ENCODE results near the gene ALDH6A1.
"Not testable (repeated sequence)": the region's sequence is repeated elsewhere in the genome, so short reads cannot be mapped to it uniquely, and the experiment has no call there.

ALDH6A1 gene

GRCh38 chr14:74084277-74085046, at the start of gene ALDH6A1, which contains the start of gene LIN52:
TSS of gene ALDH6A1 (minus strand) at chr14:74084453. CDS start at chr14:74084394, 59 bp downstream.
TSS of gene LIN52 (plus strand) at chr14:74084956. CDS start at chr14:74084975, 19 bp downstream.
- Mint-ChIP-seq H3K27me3 (no peaks in the 10 kb centered on the region), H3K4me1 (ENCODE audit: low read depth) (peaks cover 40% of the 10 kb centered on the region), H3K27ac (peak within 1 kb of the TSS; percentile 100), H3K9me3 (no peaks in the 10 kb centered on the region), H3K4me3 (peak within 1 kb of the TSS; percentile 100), H3K36me3 (ENCODE audit: low read depth) (peaks cover 33% of the 10 kb centered on the region)
- peak; percentile 100 for DNase-seq

GRCh38 chr14:74127634-74128033, 43.4 kb upstream of the ALDH6A1 start:
- Mint-ChIP-seq H3K9me3 (no peaks in the 10 kb centered on the region), H3K36me3 (ENCODE audit: low read depth) (peaks cover 17% of the 10 kb centered on the region), H3K27ac (no peak overlapping the region), H3K27me3 (no peaks in the 10 kb centered on the region), H3K4me3 (no peak overlapping the region), H3K4me1 (ENCODE audit: low read depth) (no peaks in the 10 kb centered on the region)
- no peak for DNase-seq

GRCh38 chr14:74126315-74127013, 42.2 kb upstream of the ALDH6A1 start:
- peaks cover 19% of the 10 kb centered on the region for H3K36me3 Mint-ChIP-seq (ENCODE audit: low read depth)
- DNase-seq = no peak
- H3K4me1 Mint-ChIP-seq (ENCODE audit: low read depth) = no peaks in the 10 kb centered on the region

GRCh38 chr14:74125487-74125886, 41.2 kb upstream of the ALDH6A1 start:
- H3K4me3 Mint-ChIP-seq = not testable (repeated sequence)

More at GRCh38 chr14:74126315-74127013, 42.2 kb upstream of the ALDH6A1 start:
- Mint-ChIP-seq H3K27ac (no peak overlapping the region), H3K27me3 (no peaks in the 10 kb centered on the region), H3K4me3 (no peak overlapping the region), H3K9me3 (no peaks in the 10 kb centered on the region)

GRCh38 chr14:74111395-74112216, 27.4 kb upstream of the ALDH6A1 start:
- not testable (repeated sequence) for H3K4me1 Mint-ChIP-seq (ENCODE audit: low read depth); H3K4me3 Mint-ChIP-seq; H3K9me3 Mint-ChIP-seq; H3K27ac Mint-ChIP-seq; H3K27me3 Mint-ChIP-seq; DNase-seq
- peaks cover 46% of the 10 kb centered on the region for H3K36me3 Mint-ChIP-seq (ENCODE audit: low read depth)

More at GRCh38 chr14:74125487-74125886, 41.2 kb upstream of the ALDH6A1 start:
- not testable (repeated sequence) for DNase-seq; H3K4me1 Mint-ChIP-seq (ENCODE audit: low read depth); H3K27ac Mint-ChIP-seq; H3K9me3 Mint-ChIP-seq; H3K27me3 Mint-ChIP-seq
- H3K36me3 Mint-ChIP-seq (ENCODE audit: low read depth) = peaks cover 27% of the 10 kb centered on the region

GRCh38 chr14:74109369-74109768, 25.1 kb upstream of the ALDH6A1 start:
- Mint-ChIP-seq H3K36me3 (ENCODE audit: low read depth) (peaks cover 54% of the 10 kb centered on the region), H3K27me3 (no peaks in the 10 kb centered on the region)
- no peak for DNase-seq

GRCh38 chr14:74105381-74105780, 21.1 kb upstream of the ALDH6A1 start:
- no peaks in the 10 kb centered on the region for H3K27me3 Mint-ChIP-seq

More at GRCh38 chr14:74109369-74109768, 25.1 kb upstream of the ALDH6A1 start:
- Mint-ChIP-seq H3K4me1 (ENCODE audit: low read depth) (no peaks in the 10 kb centered on the region), H3K27ac (no peak overlapping the region), H3K9me3 (no peaks in the 10 kb centered on the region), H3K4me3 (no peak overlapping the region)

GRCh38 chr14:74089251-74090020, 5.2 kb upstream of the ALDH6A1 start:
- no peak overlapping the region for H3K27ac Mint-ChIP-seq
- no peak for DNase-seq
- H3K27me3 Mint-ChIP-seq = no peaks in the 10 kb centered on the region
- H3K9me3 Mint-ChIP-seq = no peaks in the 10 kb centered on the region
- H3K4me1 Mint-ChIP-seq (ENCODE audit: low read depth) = peaks cover 29% of the 10 kb centered on the region
- peaks cover 51% of the 10 kb centered on the region for H3K36me3 Mint-ChIP-seq (ENCODE audit: low read depth)
- no peak overlapping the region for H3K4me3 Mint-ChIP-seq

More at GRCh38 chr14:74105381-74105780, 21.1 kb upstream of the ALDH6A1 start:
- no peaks in the 10 kb centered on the region for H3K9me3 Mint-ChIP-seq
- DNase-seq = no peak
- no peaks in the 10 kb centered on the region for H3K4me1 Mint-ChIP-seq (ENCODE audit: low read depth)
- no peak overlapping the region for H3K27ac Mint-ChIP-seq
- H3K36me3 Mint-ChIP-seq (ENCODE audit: low read depth) = peaks cover 64% of the 10 kb centered on the region
- no peak overlapping the region for H3K4me3 Mint-ChIP-seq

GRCh38 chr14:74085828-74086227, 1.6 kb upstream of the ALDH6A1 start:
- H3K4me3 Mint-ChIP-seq = peak overlapping the region; percentile 100
- DNase-seq = no peak
- H3K36me3 Mint-ChIP-seq (ENCODE audit: low read depth) = peaks cover 36% of the 10 kb centered on the region
- peaks cover 43% of the 10 kb centered on the region for H3K4me1 Mint-ChIP-seq (ENCODE audit: low read depth)
- no peaks in the 10 kb centered on the region for H3K9me3 Mint-ChIP-seq
- H3K27ac Mint-ChIP-seq = peak overlapping the region; percentile 100
- H3K27me3 Mint-ChIP-seq = no peaks in the 10 kb centered on the region

- Mint-ChIP-seq H3K4me3 (peak overlapping the region; percentile 100), H3K36me3 (ENCODE audit: low read depth) (peaks cover 33% of the 10 kb centered on the region), H3K27ac (peak overlapping the region; percentile 100), H3K27me3 (no peaks in the 10 kb centered on the region), H3K4me1 (ENCODE audit: low read depth) (peaks cover 43% of the 10 kb centered on the region), H3K9me3 (no peaks in the 10 kb centered on the region)
- DNase-seq = no peak
Observed at GRCh38 chr14:74085047-74085637, 889 bp upstream of the ALDH6A1 start.

- DNase-seq = no peak
- Mint-ChIP-seq H3K9me3 (no peaks in the 10 kb centered on the region), H3K27ac (peak overlapping the region; percentile 100), H3K4me3 (peak overlapping the region; percentile 100), H3K27me3 (no peaks in the 10 kb centered on the region), H3K4me1 (ENCODE audit: low read depth) (peaks cover 35% of the 10 kb centered on the region), H3K36me3 (ENCODE audit: low read depth) (peaks cover 29% of the 10 kb centered on the region)
Observed at GRCh38 chr14:74083784-74084276, 423 bp downstream of the ALDH6A1 start.

GRCh38 chr14:74083161-74083560, 1.1 kb downstream of the ALDH6A1 start:
- no peaks in the 10 kb centered on the region for H3K27me3 Mint-ChIP-seq
- no peak overlapping the region for H3K27ac Mint-ChIP-seq
- peaks cover 32% of the 10 kb centered on the region for H3K4me1 Mint-ChIP-seq (ENCODE audit: low read depth)
- H3K9me3 Mint-ChIP-seq = no peaks in the 10 kb centered on the region
- no peak for DNase-seq
- H3K36me3 Mint-ChIP-seq (ENCODE audit: low read depth) = peaks cover 25% of the 10 kb centered on the region
- peak overlapping the region; percentile 100 for H3K4me3 Mint-ChIP-seq

GRCh38 chr14:74081491-74081890, 2.8 kb downstream of the ALDH6A1 start:
- no peaks in the 10 kb centered on the region for H3K27me3 Mint-ChIP-seq
- H3K4me1 Mint-ChIP-seq (ENCODE audit: low read depth) = peaks cover 27% of the 10 kb centered on the region
- DNase-seq = no peak
- no peak overlapping the region for H3K27ac Mint-ChIP-seq
- peaks cover 19% of the 10 kb centered on the region for H3K36me3 Mint-ChIP-seq (ENCODE audit: low read depth)
- no peaks in the 10 kb centered on the region for H3K9me3 Mint-ChIP-seq
- no peak overlapping the region for H3K4me3 Mint-ChIP-seq

Data from activated T-cell treated with anti-CD3 and anti-CD28 coated beads, Interleukin-2, amount 50 U/mL, for 24 hours (primary cell).